A549 (cell line): Measurements from ENCODE around the gene DIPK2A. TPM values are rescaled to one million over a fixed set of nuclear protein-coding genes. Genes with fewer than 3 reads are reported as not detected.

ENCODE experiments used
- ATAC-seq, 2 experiments: fragments of 200-7000 bp in 1 of 2; fragments of >200 bp in 1 of 2; cut with Nextera tagmentation in 1 of 2; cut with Tn5 transposase in 1 of 2; 3 replicates each; pipeline versions ENCODE4 v1.8.0 to v1.9.1; 2018 to 2020; ENCODE audit warnings: mild to moderate bottlenecking in 1 of 2, moderate library complexity in 1 of 2
- CTCF ChIA-PET: fragments of 300-600 bp; sonication (Branson Sonifier 250); formaldehyde crosslinking; extraction: SDS; loops from one replicate; lab custom pipeline; 2021; ENCODE audit warnings: antibody characterized with exemption, inconsistent platforms; lab: Yijun Ruan, JAX
- POLR2A ChIA-PET: fragments of 350-600 bp; formaldehyde crosslinking; extraction: SDS; loops from one replicate; lab custom pipeline; 2021; ENCODE audit warnings: antibody characterized with exemption, inconsistent platforms; lab: Yijun Ruan, JAX
- DNase-seq, 2 experiments: peaks; one replicate each; pipeline versions ENCODE4 v3.0.0 to v3.0.0-alpha.2; 2011 to 2016; ENCODE audit warnings: low read depth in 1 of 2, low spot score in 1 of 2
- FAIRE-seq: peaks from 2 replicates; lab custom pipeline; 2011; peaks lifted over from hg19 to GRCh38; lab: Jason Lieb, UNC
- H3K27ac ChIP-seq, 2 experiments: fragments of >200 bp; sonication (Bioruptor Twin); formaldehyde crosslinking; 3 replicates each; pipeline ENCODE4 v1.5.1; 2016 to 2017
- H3K4me1 ChIP-seq: fragments of >200 bp; sonication (Bioruptor Twin); formaldehyde crosslinking; 3 replicates; pipeline ENCODE4 v1.6.1; 2016
- H3K4me2 ChIP-seq: fragments of >200 bp; sonication (Bioruptor Twin); formaldehyde crosslinking; 3 replicates; pipeline ENCODE4 v1.6.1; 2016
- H3K4me3 ChIP-seq: fragments of >200 bp; sonication (Bioruptor Twin); formaldehyde crosslinking; 3 replicates; pipeline ENCODE4 v1.5.1; 2016
- H3K9me3 ChIP-seq: fragments of >200 bp; sonication (Bioruptor Twin); formaldehyde crosslinking; 3 replicates; pipeline ENCODE4 v1.6.1; 2016
- FOXS1 ChIP-seq: fragments of 250-450 bp; sonication (Bioruptor Pico); IDR thresholded peaks from 2 replicates; pipeline ENCODE4 v1.5.0; 2020; ENCODE audit warnings: mild to moderate bottlenecking, moderate library complexity
- GATA3 ChIP-seq: IDR thresholded peaks from 2 replicates; pipeline ENCODE4 v1.6.1; 2012; ENCODE audit warnings: borderline replicate concordance
- HOXB5 ChIP-seq: fragments of 250-450 bp; sonication (Bioruptor Pico); IDR thresholded peaks from 2 replicates; pipeline ENCODE4 v1.5.0; 2020; ENCODE audit warnings: mild to moderate bottlenecking, moderate library complexity
- MAFK ChIP-seq: fragments of 450-650 bp; IDR thresholded peaks from 2 replicates; pipeline ENCODE4 v1.6.1; 2014; ENCODE audit not compliant: partially characterized antibody
- RNF2 ChIP-seq: fragments of 200-600 bp; sonication (generic); IDR thresholded peaks from 2 replicates; pipeline ENCODE4 v1.6.1; 2016; ENCODE audit warnings: low read depth, mild to moderate bottlenecking, antibody characterized with exemption, moderate library complexity, borderline replicate concordance
- SMC3 ChIP-seq: fragments of >200 bp; sonication (Bioruptor Twin); formaldehyde crosslinking; IDR thresholded peaks from 3 replicates; pipeline ENCODE4 v1.6.1; 2018; ENCODE audit warnings: inconsistent platforms
- ZFP36 ChIP-seq: fragments of 450-650 bp; IDR thresholded peaks from 2 replicates; pipeline ENCODE4 v1.6.1; 2014; ENCODE audit warnings: borderline replicate concordance; ENCODE audit not compliant: partially characterized antibody
- ZSCAN20 ChIP-seq: fragments of 250-450 bp; sonication (Bioruptor Pico); IDR thresholded peaks from 2 replicates; pipeline ENCODE4 v1.8.0; 2022; ENCODE audit warnings: mild to moderate bottlenecking, moderate library complexity
- WGBS: methylation state at CpG from one replicate; pipeline ENCODE4 v1.1.6; 2017; ENCODE audit errors: missing lambda C conversion rate; 5-methylcytosine and 5-hydroxymethylcytosine counted together
- polyA plus RNA-seq, 4 experiments: library from polyadenylated mRNA; depleted of rRNA in 3 of 4; stranded (reverse); fragments of >200 nt; fragmentation: RNase III in 1 of 4; extraction: RNeasy Plus Mini Kit Qiagen cat#74134 plus additional on column Dnase treatment in 1 of 4; gene quantifications; 2 replicates in 3 of 4; 3 replicates in 1 of 4; pipeline ENCODE4 v1.2.3, GENCODE V29; 2011 to 2017
- TF ChIP-seq, protein P1 (sequence below): fragments of 250-450 bp; sonication (Bioruptor Pico); IDR thresholded peaks from 2 replicates; pipeline ENCODE4 v1.5.0; 2021; ENCODE audit warnings: mild to moderate bottlenecking, moderate library complexity, borderline replicate concordance
- TF ChIP-seq, protein P2 (sequence below): fragments of 450-650 bp; IDR thresholded peaks from 2 replicates; pipeline ENCODE4 v1.6.1; 2014; ENCODE audit warnings: antibody characterized with exemption
- TF ChIP-seq, protein P3 (sequence below): fragments of 150-350 bp; IDR thresholded peaks from 2 replicates; pipeline ENCODE4 v1.6.1; 2014; ENCODE audit warnings: low read depth, mild to moderate bottlenecking, low read length
- TF ChIP-seq, protein P4 (sequence below): IDR thresholded peaks from 2 replicates; pipeline ENCODE4 v1.6.1; 2012
- TF ChIP-seq, protein P5 (sequence below): fragments of >200 bp; sonication (Bioruptor Twin); formaldehyde crosslinking; IDR thresholded peaks from 3 replicates; pipeline ENCODE4 v1.6.1; 2016

The DIPK2A gene
- polyA plus RNA-seq, 2 of the 4 experiments (the other 2 are of a cell fraction) = 5.7 to 9.8 TPM

DNA sequence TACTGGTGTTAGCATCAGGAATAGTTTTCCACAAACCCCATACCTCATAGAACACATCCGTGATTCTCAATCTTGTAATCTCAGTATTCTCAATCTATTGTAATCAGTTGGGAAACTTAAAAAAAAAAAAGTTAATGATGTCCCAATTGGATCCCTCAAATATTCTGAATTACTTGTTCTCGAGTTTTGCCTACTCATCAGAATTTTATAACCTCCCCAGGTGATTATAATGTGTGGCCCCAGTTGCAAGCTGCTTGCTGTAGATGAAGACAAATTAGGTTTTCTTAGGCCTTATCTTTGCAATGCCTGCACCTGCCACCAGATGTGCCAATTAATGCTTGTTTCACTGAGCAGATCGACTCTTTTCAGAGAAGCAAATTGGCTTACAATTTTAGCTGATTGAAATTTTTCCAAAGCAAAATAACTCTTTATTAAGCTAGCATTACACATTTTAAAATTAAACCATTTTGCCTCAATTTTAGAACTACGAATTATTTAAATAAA lies 19.0 kb upstream of the DIPK2A start:
- WGBS = 3% methylated on average over 4 of the region's 4 CpGs
- ChIA-PET CTCF (interaction anchor here (0.6 to 1.8 kb wide), 4 partner anchors 19 to 67 kb away, joined by 3 to 10 read pairs (median 6); partner anchors contain the start of gene DIPK2A), POLR2A (no interaction called here)
- Histone ChIP-seq H3K27ac (no peak overlapping the region), H3K4me2 (no peak overlapping the region), H3K9me3 (no peaks in the 10 kb centered on the region), H3K4me3 (no peak overlapping the region), H3K4me1 (no peaks in the 10 kb centered on the region)
- TF ChIP-seq MAFK (peak; percentile 86), ZFP36 (no peak)
- TF ChIP-seq, protein P1, sequence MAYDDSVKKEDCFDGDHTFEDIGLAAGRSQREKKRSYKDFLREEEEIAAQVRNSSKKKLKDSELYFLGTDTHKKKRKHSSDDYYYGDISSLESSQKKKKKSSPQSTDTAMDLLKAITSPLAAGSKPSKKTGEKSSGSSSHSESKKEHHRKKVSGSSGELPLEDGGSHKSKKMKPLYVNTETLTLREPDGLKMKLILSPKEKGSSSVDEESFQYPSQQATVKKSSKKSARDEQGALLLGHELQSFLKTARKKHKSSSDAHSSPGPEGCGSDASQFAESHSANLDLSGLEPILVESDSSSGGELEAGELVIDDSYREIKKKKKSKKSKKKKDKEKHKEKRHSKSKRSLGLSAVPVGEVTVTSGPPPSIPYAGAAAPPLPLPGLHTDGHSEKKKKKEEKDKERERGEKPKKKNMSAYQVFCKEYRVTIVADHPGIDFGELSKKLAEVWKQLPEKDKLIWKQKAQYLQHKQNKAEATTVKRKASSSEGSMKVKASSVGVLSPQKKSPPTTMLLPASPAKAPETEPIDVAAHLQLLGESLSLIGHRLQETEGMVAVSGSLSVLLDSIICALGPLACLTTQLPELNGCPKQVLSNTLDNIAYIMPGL (CRISPR knock-in tag) = no peak
- ATAC-seq (no peak), DNase-seq (no peak), FAIRE-seq (no peak)

DNA sequence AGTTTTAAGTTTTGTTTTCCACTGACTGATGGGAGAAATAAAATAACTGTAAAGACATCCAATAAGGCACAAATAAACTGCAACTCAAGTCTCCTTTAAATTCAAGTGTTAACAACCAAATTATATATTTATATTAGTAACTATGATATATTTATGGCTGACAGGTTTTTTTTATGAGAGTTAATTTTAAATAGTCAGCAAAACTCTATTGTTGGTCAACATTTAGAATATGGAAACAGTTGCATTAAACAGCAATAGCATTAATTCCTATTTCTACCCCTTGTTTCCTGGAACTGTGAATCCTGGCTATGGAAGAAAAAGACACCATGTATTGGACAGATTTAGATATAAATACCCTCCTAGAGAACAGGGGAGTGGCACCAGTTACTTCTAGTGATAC lies 16.5 kb upstream of the DIPK2A start:
- Histone ChIP-seq H3K4me1 (no peaks in the 10 kb centered on the region), H3K27ac (no peak overlapping the region), H3K4me2 (no peak overlapping the region), H3K4me3 (no peak overlapping the region), H3K9me3 (0 out of 3 replicates have a peak, but pooled peaks cover 2% of the 10 kb centered on the region)
- no peak for TF ChIP-seq SMC3
- TF ChIP-seq, protein P2, sequence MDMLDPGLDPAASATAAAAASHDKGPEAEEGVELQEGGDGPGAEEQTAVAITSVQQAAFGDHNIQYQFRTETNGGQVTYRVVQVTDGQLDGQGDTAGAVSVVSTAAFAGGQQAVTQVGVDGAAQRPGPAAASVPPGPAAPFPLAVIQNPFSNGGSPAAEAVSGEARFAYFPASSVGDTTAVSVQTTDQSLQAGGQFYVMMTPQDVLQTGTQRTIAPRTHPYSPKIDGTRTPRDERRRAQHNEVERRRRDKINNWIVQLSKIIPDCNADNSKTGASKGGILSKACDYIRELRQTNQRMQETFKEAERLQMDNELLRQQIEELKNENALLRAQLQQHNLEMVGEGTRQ = no peak
- peak; percentile 38 for TF ChIP-seq MAFK
- TF ChIP-seq, protein P3, sequence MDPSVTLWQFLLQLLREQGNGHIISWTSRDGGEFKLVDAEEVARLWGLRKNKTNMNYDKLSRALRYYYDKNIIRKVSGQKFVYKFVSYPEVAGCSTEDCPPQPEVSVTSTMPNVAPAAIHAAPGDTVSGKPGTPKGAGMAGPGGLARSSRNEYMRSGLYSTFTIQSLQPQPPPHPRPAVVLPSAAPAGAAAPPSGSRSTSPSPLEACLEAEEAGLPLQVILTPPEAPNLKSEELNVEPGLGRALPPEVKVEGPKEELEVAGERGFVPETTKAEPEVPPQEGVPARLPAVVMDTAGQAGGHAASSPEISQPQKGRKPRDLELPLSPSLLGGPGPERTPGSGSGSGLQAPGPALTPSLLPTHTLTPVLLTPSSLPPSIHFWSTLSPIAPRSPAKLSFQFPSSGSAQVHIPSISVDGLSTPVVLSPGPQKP = no peak
- ATAC-seq (no peak), FAIRE-seq (no peak), DNase-seq (no peak)
- CTCF ChIA-PET = interaction anchor here (1.1 kb wide), 1 partner anchor 16 kb away, joined by 4 read pairs; the partner anchor contains the start of gene DIPK2A
- POLR2A ChIA-PET = no interaction called here

DNA sequence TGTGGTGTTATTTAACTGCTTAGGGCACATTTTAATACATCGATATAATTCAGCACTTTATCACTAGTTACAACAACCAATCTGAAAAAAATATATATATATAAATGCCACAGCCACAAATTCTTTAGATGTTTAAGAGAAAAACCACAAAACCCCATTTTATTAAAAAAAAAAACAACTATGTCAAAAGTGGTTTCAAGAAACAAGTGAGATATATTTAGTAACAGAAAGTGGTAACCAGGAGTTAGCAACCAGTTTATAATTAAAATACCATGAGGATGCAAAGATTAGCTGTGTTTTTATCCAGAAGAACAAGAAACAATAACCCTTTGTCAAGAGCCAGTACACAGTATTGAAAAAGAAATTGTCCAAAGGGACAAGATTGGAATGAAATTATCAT lies 14.8 kb upstream of the DIPK2A start:
- no peak for FAIRE-seq
- CTCF ChIA-PET = interaction anchor here (0.7 to 1.1 kb wide), 2 partner anchors 27 to 62 kb away, joined by 3 read pairs; no protein-coding TSS in a partner anchor
- POLR2A ChIA-PET = interaction anchor here (2.3 kb wide), 1 partner anchor 15 kb away, joined by 17 read pairs; the partner anchor contains the start of gene DIPK2A
- no peak for ATAC-seq
- no peak for DNase-seq
- Histone ChIP-seq H3K4me1 (no peaks in the 10 kb centered on the region), H3K27ac (no peak overlapping the region), H3K4me2 (no peak overlapping the region), H3K9me3 (0 out of 3 replicates have a peak, but pooled peaks cover 2% of the 10 kb centered on the region), H3K4me3 (no peak overlapping the region)
- TF ChIP-seq ZSCAN20 (CRISPR knock-in tag) (no peak), HOXB5 (CRISPR knock-in tag) (no peak), GATA3 (no peak)
- TF ChIP-seq, protein P4, sequence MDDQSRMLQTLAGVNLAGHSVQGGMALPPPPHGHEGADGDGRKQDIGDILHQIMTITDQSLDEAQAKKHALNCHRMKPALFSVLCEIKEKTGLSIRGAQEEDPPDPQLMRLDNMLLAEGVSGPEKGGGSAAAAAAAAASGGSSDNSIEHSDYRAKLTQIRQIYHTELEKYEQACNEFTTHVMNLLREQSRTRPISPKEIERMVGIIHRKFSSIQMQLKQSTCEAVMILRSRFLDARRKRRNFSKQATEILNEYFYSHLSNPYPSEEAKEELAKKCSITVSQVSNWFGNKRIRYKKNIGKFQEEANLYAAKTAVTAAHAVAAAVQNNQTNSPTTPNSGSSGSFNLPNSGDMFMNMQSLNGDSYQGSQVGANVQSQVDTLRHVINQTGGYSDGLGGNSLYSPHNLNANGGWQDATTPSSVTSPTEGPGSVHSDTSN = no peak
- TF ChIP-seq, protein P5, sequence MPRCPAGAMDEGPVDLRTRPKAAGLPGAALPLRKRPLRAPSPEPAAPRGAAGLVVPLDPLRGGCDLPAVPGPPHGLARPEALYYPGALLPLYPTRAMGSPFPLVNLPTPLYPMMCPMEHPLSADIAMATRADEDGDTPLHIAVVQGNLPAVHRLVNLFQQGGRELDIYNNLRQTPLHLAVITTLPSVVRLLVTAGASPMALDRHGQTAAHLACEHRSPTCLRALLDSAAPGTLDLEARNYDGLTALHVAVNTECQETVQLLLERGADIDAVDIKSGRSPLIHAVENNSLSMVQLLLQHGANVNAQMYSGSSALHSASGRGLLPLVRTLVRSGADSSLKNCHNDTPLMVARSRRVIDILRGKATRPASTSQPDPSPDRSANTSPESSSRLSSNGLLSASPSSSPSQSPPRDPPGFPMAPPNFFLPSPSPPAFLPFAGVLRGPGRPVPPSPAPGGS = no peak
- 2% methylated on average over 1 of the region's 1 CpG for WGBS

DNA sequence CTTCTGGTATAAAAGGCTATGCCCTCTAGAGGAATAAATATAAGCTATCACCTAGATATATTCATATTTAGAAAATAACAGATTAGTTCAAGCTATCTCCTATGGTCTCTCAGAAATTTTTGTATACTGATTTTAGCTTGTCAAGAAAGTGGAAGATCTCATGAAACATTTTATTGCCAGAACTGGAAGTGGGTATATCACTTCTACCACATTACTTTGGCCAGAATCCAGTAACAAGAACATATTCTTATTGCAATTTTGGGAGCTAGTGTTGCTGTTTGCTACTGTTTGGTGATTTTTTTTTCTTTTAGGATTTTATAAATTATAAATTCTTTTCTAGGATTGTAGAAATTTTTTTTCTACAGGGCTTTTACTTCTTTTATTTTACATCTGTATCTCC lies 14.2 kb upstream of the DIPK2A start:
- no peak overlapping the region for H3K27ac ChIP-seq
- no peak overlapping the region for H3K4me3 ChIP-seq
- ChIA-PET POLR2A (interaction anchor here (2.3 kb wide), 1 partner anchor 14 kb away, joined by 17 read pairs; the partner anchor contains the start of gene DIPK2A), CTCF (interaction anchor here (0.7 to 1.1 kb wide), 2 partner anchors 26 to 63 kb away, joined by 3 read pairs; no protein-coding TSS in a partner anchor)
- no peak for ATAC-seq
- no peak for DNase-seq
- 0 out of 3 replicates have a peak, but pooled peaks cover 2% of the 10 kb centered on the region for H3K9me3 ChIP-seq
- FAIRE-seq = no peak
- TF ChIP-seq, protein P1 (CRISPR knock-in tag) = no peak
- TF ChIP-seq RNF2 (no peak), FOXS1 (no peak)
- no peaks in the 10 kb centered on the region for H3K4me1 ChIP-seq
- no peak overlapping the region for H3K4me2 ChIP-seq
